Measurements from ENCODE around the gene PRSS38.

DNA sequence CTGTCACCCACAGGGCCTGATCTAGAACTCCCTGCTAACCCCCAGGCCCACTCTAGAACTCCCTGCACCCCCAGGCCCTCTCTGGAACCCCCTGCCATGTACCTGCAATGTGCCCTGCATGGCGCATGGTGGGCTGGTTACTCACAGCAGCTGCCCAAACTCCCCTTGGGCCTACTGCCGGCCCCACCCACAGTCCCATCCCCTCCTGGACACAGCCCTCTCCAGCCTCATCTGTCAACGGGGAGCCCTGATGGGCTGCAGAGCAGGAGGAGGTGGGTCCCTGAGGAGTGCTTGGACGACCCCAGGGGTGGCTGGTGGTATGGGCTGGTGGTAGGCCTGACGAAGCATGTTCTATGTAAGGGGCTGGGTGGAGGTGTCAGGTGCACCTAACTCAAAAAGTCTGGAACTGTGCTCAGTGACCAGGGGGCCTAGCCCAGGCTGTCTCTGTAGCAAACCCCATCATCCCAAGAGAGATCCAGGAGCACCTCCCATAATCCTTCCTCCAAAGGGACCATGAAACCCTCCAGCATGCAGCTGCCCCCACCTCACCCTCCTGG is 19.0 kb upstream of the PRSS38 start:
- TF ChIP-seq EZH2phosphoT487 (IDR thresholded peaks at IDR 0.05; ENCODE audit: insufficient read depth, low read depth), result no peak
- no peak for TF ChIP-seq EZH2 (IDR thresholded peaks at IDR 0.05; ENCODE audit: insufficient read depth, poor library complexity, severe bottlenecking)

Measured in GM23248 (cell line).